GM19025 (cell line): ENCODE results near the gene RNF144A.
"Not testable (repeated sequence)": the region's sequence is repeated elsewhere in the genome, so short reads cannot be mapped to it uniquely, and the experiment has no call there.

Experiments
- ATAC-seq: cut with Tn5 transposase; IDR thresholded peaks from one replicate; pipeline ENCODE4 v1.9.1; 2021; ENCODE audit warnings: mild to moderate bottlenecking, low read depth, moderate library complexity; ENCODE audit not compliant: unreplicated experiment

RNF144A gene, protein sequence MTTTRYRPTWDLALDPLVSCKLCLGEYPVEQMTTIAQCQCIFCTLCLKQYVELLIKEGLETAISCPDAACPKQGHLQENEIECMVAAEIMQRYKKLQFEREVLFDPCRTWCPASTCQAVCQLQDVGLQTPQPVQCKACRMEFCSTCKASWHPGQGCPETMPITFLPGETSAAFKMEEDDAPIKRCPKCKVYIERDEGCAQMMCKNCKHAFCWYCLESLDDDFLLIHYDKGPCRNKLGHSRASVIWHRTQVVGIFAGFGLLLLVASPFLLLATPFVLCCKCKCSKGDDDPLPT

DNA sequence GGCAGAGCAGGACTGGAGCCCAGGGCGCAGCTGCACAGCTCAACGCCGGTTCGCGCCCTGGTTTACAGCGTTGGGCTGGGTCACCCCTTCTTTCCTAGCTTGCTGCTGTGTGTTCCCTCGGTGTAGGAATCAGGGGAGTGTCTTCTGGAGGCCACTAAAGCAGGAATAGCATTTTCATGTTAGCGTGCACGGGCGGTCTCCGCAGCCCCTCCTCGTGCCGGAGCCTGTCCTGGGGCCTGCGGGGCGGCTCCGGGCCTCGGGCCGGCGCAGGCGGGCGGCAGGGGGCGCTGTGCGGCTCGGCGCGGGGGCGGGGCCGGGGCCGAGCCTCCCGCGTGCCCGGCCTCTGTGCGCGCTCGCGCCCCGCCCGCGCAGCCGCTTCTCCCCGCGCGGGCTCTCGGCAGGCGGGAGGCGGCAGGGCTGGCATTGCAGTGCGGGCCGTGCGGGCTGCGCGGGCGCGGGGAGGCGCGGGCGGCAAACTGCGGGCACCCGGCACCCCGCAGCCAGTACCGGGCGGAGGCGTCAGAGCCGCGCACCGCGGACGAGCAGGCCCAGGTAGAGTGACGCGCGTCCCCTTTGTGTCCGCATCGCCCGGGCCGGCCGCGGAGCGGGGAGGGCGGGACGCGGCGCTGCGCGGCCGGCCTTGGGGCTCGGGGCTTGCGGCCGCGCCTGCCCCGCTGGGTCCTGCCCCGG is at the start of gene RNF144A:
TSS of gene RNF144A (plus strand) at position 342 of the 690 bp plus-strand sequence. CDS start 79,515 bp downstream, outside the sequence.
- peak; percentile 87 for ATAC-seq

DNA sequence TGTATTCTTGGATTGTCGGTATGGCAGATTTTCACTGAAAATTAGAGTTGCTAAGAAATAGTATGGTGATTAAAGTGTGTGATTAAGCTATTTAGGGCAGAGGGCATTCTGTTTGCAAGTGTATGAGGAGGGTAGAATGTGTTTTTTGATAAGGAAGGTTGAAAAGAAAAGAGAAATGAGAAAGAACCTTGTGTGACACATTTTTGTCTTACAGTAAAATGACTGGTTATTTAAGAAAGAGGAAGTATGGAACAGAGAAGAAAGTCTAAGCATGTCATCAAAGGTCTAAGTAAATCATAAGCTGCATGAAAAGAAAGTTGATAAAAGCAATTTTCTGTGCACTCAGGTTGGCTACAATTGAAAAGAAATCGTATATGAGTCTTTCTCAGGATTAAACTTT is 44.8 kb upstream of the RNF144A start:
- ATAC-seq = no peak

DNA sequence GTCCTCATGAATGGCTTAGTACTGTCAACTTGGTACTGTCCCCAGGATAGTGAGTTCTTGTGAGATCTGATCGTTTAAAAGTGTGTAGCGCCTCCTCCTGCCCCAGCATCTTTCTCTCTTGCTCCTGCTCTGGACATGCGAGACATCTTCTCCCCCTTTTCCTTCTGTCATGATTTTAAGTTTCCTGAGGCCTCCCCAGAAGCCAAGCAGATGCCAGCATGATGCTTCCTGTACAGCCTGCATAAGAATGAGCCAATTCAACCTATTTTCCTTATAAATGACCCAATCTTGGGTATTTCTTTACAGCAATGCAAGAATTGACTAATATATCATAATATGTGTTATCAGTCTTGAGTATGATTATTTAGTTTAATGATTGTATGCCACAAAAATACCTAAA is 43.2 kb upstream of the RNF144A start:
- no peak for ATAC-seq

DNA sequence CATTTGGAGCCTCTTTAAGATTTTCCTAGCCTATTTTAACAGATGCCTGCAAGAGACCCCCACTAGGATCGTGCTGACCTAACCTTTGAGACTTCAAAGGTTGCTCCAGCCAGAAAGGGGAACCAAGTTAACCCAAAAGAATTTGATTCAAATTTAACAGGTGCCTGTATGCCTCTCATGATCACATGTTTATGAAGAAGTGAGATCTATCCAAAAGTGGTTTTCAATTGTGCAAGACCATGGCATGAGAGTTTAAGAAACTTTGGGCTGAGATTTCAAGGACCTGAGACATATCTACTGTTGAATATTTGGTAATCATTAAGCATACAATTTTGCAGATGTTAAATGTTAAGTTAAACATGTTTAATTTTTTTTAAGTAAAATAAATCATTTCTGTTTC is 40.9 kb upstream of the RNF144A start:
- no peak for ATAC-seq

DNA sequence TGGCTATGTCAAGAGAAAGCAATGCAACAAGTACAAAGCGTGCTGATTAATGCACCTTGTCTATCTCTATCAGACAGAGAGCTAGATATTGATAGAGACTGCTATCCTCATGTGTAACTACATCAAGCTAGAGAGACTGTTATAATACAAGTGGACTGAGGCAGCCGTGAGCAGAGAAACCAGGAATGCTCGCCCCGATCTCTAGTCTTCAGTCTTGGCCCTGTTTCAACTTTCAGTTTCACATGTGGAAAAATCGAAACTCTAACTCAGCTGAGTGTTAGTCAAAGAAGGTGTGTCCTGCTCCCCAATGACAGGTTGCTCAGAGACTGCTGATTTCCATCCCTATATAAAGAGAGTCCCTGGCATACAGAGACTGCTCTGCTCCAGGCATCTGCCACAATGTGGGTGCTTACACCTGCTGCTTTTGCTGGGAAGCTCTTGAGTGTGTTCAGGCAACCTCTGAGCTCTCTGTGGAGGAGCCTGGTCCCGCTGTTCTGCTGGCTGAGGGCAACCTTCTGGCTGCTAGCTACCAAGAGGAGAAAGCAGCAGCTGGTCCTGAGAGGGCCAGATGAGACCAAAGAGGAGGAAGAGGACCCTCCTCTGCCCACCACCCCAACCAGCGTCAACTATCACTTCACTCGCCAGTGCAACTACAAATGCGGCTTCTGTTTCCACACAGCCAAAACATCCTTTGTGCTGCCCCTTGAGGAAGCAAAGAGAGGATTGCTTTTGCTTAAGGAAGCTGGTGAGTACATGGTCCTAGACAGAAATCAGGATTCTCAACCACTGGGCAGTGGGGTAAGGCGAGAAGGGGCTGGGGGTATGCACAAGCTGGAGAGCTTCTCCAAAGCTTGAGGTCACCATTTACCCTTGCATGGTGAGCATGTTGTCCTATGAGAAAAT is 39.6 kb upstream of the RNF144A start, which contains the start of gene RSAD2:
TSS of gene RSAD2 (plus strand) at position 376 of the 903 bp plus-strand sequence. CDS start at position 400, 24 bp downstream.
- ATAC-seq = peak; percentile 77

DNA sequence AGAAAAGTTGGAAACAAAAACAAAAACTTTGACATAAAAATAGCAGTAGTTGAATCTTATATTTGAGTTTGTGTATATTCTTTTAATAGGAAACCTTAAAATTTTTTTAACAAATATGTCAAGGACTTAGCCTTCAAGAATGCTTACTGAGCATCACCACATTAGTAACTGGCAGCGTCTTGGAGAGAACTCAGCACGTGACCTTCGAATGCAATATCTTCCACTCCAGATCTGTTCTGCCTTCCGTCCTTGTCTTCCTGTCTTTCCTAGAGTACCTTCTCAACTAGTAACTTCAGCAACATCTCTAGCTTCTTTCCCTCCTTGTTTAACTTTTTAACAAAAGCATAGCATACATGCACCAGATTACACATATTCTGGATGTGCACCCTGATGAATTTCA is 38.7 kb upstream of the RNF144A start:
- no peak for ATAC-seq

DNA sequence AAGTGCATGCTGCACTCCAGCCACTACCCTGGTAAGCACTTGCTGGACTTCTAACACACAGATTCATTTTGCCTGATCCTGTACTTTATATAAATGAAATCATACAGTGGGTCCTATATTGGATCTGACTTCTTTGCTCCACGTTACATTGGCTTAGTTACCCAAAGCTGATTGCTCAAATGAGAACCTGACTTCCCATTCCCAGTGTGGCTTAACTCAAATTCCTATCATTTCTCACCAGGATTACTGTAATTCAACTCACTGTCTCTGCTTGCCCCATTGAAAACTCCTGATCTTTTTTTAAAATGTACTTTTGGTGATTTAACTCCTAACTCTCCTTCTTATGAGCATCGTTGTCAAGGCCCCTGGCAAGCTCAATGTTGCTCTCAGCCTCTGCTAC is 38.2 kb upstream of the RNF144A start:
- ATAC-seq = no peak

DNA sequence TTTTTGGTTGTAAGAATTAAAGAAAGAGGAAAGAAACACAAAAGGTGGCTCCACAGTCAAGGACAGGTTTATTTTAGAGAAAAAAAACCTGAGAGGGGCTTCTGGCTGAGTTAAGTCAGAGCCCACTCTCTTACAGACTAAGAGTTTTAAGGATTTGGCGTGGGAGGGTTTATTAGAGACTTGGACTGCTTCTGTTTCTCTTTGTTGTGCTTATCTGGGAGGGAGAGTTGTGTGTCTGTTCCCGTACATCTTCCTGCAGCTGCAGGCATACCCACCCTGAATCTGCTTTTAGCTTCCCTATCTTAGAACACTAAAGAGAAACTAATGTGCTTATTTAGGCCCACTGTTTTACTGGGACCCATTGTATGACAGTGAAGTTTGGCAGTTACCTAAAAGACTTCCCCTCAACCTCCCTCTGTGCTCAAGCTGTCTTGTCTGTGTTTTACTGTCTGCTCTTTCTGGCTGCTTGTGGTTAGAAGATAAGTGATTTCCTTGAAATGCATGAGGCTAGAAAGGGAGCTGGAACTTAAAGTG is 36.9 kb upstream of the RNF144A start:
- no peak for ATAC-seq

DNA sequence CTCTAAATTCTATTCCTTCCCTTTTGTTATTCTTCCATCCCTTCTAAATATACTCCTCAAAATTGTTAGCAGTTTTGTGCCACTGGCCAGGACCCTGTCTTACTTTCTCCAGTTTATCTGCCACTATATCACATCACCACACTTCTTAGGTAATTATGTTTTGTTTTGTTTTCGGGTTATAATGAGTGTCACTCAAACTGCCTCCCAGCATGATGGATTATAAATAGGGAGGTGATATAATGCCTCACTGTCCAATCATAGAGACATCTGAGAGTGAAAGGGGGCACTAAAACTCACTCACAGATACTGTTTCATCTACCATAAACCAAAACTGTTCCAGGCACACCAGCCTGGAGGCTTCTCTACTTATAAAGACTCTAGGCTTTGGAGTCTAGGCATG is 36.2 kb upstream of the RNF144A start:
- ATAC-seq = no peak

DNA sequence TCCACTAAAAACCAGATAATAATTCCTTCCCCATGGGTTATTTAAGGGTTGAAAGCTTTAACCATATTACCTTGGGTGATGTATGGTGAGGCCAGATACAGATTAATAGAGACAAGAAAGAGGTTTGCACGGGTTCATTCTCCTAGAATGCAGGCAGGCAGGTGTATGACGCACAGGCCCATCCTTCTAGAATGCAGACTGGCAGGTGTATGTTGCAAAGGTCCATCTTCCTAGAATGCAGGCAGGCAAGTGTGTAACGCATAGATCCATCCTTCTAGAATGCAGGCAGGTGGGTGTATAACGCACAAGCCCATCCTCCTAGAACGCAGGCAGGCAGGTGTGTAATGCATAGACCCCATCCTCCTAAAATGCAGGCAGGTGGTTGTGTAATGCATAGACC is 35.7 kb upstream of the RNF144A start:
- no peak for ATAC-seq

DNA sequence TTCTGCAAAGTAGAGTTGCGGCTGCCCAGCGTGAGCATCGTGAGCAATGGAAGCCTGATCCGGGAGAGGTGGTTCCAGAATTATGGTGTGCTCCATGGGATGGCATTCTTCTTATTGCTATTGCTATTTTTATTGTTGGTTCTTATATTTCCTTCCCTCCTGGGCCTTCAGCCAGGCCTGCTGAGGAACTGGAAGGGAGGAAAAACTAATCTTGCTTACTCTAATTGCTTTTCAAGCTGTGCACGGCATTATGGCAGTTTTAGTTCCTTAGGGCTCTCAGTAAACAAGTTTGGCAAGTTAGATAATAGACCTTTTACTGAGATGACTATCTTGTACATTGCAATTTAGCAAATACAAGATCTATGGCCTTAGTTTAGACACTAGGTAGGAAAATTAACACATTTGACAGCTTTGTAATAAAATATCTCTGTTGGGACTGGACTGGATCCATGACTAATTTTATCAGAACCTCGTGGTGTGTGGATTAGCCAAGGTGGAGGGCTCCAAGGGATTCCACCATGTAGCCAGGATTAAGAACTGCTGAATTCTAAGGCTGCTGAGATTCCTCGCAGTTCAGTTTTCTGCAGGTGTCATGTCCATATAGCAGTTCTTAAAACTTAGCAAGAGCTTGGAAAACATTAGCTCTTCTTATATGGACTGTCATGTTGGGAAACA is 33.6 kb upstream of the RNF144A start:
- no peak for ATAC-seq

DNA sequence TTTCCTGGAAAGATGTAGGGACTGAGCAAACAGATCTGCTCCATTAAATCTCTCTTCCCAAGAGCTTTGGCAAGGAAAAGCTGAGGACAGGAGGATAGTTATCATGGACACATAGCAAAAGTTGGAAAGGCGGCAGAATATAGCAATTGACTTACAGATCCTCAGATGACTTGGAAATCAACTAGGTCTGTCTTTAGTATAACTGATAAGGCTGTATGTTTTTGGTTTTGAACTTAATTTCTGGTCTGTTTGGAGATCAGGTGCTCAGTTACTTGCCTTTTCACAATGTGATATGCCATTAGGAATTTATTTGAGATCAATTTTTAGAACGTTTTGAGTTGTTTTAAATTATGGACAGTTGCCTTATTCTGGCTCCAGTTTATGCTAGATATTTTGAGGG is 31.7 kb upstream of the RNF144A start:
- ATAC-seq = no peak

DNA sequence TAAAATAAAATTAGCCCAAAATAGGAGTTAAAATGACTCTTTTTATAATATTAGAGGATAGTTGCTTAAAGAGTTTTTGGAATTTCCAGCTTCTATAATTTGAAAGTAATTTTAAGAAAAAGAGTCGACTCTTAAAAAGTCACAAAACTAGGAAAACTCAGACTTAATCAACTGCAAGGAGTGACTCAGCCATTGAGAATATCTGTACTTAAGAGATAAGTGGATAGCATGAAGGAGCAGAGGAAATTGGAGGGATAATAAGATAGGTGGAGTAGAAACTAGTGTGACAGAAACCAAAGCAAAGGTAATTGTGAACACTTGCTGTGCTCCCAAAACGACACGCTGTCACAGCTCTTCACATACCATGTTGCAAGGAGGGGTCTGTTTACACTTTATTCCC is 31.2 kb upstream of the RNF144A start:
- ATAC-seq = no peak

DNA sequence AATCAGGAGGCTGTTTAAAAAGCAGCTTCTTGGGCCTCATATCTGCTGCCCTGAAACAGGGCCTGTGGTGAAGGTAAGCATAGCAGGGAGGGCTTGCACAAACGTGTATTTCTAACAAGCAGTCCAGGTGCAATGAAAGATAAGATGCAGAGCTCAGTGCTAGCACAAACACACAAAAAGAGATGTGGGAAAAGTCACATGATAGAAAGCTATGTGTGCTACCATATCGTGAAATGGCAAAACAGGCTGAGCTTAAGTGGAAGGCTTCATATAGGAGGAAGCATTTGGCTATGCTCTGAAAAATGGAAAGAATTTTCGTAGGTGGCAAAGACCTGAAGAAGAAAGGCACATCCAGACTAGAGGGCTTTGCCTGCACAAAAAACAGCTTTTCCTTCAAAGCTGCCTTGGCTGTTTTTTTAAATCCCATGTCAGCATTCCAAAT is 29.4 kb upstream of the RNF144A start:
- no peak for ATAC-seq

DNA sequence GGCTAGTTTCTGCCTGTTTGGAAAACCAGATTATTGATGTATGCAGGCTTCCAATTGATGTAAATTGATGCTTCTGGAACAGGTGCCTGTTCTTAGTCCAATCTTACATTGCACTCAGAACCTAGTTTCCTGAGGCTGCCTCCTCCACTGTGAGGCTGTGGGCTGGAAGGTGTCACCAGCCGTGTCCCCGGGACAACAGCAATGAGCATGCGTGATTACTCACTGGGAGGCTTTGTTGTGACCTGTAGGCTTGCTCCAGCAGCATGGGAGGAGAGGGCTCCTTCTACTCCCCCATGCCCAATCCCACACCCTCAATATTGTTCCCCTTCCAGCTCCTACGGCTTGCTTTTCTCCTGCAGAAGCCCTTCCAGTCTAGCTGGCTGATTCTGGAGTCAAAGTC is 28.5 kb upstream of the RNF144A start:
- no peak for ATAC-seq

DNA sequence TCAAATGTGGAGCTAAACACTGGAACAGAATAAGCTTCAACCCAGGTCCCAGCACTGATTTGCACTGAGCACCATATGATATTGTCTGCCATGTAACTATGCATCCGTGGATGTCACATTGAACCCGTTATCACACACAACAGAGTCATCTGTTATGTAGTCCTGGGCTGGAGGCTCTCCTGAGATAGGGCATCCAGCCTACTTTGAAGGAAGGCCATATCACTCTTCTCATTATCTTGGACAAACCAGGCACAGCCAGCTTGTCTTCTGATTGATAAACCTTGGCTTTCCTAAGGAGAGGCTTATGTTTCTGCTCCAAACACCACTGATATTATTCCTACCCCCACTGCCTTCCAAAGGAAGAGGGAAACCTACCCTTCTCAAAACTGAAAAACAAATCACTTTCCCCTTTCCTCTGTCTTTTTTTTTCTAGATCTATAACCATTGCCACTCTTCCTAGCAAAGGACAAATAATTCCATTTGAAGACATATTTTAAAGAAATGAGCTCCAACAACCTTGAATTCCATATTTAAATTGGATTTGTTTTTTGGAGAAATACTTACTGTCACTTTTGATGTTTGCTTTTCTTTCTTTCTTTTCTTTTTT is 23.2 kb upstream of the RNF144A start:
- ATAC-seq = no peak

DNA sequence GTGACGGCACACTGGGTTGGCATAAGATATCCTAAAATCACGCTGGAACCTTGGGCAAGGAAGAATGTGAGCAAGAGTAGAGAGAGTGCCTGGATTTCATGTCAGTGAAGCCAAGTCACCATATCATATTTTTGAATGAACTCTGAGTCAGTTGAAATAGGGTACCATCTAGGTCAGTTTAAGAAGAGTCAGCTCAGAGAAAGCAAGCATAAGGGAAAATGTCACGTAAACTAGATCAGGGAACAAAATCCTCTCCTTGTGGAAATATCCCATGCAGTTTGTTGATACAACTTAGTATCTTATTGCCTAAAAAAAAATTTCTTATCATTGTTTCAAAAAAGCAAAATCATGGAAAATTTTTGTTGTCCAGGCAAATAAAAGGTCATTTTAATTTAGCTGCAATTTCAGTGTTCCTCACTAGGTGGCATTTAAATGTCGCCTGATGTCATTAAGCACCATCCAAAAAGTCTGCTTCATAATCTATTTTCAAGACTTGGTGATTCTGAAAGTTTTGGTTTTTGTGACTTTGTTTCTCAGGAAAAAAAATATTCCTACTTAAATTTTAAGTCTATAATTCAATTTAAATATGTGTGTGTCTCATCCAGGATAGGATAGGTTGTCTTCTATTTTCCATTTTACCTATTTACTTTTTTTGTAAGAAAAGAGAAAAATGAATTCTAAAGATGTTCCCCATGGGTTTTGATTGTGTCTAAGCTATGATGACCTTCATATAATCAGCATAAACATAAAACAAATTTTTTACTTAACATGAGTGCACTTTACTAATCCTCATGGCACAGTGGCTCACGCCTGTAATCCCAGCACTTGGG is 20.1 kb upstream of the RNF144A start:
- no peak for ATAC-seq

DNA sequence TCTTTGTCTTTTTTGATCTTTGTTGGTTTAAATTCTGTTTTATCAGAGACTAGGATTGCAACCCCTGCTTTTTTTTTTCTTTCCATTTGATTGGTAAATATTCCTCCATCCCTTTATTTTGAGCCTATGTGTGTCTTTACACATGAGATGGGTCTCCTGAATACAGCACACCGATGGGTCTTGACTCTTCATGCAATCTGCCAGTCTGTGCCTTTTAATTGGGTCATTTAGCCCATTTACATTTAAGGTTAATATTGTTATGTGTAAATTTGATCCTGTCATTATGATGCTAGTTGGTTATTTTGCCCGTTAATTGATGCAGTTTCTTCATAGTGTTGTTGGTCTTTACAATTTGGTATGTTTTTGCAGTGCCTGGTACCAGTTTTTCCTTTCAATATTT is 14.6 kb upstream of the RNF144A start:
- ATAC-seq = not testable (repeated sequence)

DNA sequence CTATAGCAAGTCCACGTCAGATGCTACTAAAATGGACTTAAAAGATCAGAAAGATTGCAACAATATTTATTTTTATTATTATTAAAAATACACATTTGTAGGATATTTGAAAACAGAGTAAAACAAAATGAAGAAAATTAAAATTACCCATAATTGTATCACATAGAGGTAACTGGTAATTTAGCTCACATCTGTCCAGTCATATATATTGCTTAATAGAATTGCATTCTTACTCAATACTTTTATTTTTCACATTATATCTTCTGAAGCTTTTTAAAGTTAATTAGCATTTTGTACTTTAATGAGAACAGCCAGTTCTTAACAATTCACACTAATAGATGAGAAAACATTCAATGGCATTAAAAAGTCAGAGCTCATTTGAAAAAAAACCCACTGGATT is 11.5 kb upstream of the RNF144A start:
- no peak for ATAC-seq
